Measurements from ENCODE around the gene ASB18.

Gene ASB18

DNA sequence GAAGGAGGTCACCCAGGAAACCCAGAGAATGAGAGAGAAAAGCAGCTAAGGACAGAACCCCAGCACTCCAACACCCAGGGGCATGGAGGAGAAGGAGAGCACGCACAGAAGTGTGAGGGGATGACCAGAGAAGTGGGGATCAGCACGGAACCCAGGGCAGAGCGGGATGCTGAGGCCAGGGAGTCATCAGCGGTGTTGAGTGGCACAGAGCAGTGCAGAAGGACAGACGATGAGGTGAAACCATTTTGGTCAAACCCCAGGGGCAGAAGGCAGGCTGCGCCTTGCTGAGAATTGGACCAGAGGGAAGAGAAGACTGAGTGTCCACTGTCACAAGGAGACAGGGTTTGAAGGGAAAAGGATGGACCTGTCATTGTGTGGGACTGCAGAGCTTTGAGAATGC lies 23.4 kb upstream of the ASB18 start:
- Histone ChIP-seq H3K36me3 (ENCODE audit: control insufficient read depth, low read length) (no peaks in the 10 kb centered on the region), H3K4me3 (ENCODE audit: low read length) (no peak overlapping the region), H3K9me3 (ENCODE audit: control insufficient read depth, insufficient read depth, low read length) (no peaks in the 10 kb centered on the region), H3K27me3 (ENCODE audit: control insufficient read depth, low read length) (no peaks in the 10 kb centered on the region), H4K20me1 (ENCODE audit: control insufficient read depth, insufficient read depth, low read depth, low read length) (no peaks in the 10 kb centered on the region), H3F3A (ENCODE audit: control insufficient read depth, insufficient read depth) (no peaks in the 10 kb centered on the region), H3K27ac (ENCODE audit: low read depth, low read length) (no peak overlapping the region), H3K79me2 (ENCODE audit: control insufficient read depth, low read length) (no peaks in the 10 kb centered on the region), H3K4me1 (ENCODE audit: control insufficient read depth, low read length) (no peaks in the 10 kb centered on the region), H3K9me2 (replicated peaks; ENCODE audit: control insufficient read depth, low read length) (no peaks in the 10 kb centered on the region), H3K4me2 (ENCODE audit: low read length) (no peak overlapping the region)
- TF ChIP-seq, protein P1, sequence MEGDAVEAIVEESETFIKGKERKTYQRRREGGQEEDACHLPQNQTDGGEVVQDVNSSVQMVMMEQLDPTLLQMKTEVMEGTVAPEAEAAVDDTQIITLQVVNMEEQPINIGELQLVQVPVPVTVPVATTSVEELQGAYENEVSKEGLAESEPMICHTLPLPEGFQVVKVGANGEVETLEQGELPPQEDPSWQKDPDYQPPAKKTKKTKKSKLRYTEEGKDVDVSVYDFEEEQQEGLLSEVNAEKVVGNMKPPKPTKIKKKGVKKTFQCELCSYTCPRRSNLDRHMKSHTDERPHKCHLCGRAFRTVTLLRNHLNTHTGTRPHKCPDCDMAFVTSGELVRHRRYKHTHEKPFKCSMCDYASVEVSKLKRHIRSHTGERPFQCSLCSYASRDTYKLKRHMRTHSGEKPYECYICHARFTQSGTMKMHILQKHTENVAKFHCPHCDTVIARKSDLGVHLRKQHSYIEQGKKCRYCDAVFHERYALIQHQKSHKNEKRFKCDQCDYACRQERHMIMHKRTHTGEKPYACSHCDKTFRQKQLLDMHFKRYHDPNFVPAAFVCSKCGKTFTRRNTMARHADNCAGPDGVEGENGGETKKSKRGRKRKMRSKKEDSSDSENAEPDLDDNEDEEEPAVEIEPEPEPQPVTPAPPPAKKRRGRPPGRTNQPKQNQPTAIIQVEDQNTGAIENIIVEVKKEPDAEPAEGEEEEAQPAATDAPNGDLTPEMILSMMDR (IDR thresholded peaks at IDR 0.05; ENCODE audit: low read depth, low read length, poor library complexity, severe bottlenecking) = no peak
- no peak for TF ChIP-seq EZH2phosphoT487 (IDR thresholded peaks at IDR 0.05; ENCODE audit: borderline replicate concordance, low read length)

DNA sequence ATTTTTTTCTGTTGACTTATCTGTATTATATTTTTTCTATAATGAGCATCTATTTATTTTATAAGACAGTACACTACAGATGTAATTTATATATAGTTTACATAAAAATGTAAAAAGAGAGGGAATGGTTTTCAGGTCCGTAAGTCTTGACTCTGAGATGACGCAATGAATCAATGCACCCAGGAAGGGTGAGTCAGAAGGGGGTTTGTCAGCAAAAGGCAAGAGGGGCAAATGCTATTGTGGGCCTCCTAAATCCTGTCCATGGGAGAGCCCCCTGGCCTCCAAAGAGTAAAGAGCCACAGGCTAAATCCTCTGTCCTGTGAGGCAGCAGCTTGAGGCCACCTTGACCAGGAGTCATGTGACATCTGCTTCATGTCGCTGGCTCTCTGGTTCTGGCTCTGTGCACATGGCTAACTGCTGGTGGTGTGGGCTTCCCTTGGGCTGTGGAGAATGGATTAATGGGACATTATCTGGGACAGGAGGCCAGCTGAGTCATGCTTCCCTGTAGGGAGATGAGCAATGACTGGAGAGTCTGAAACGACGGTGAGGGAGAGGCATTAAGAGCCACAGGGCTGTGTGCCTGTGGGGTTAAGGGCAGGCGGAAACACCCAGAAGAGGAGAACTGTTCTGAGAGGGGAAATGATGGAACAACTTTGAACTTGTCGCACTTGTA lies 22.8 kb upstream of the ASB18 start:
- Histone ChIP-seq H3K79me2 (ENCODE audit: control insufficient read depth, low read length) (no peaks in the 10 kb centered on the region), H3F3A (ENCODE audit: control insufficient read depth, insufficient read depth) (no peaks in the 10 kb centered on the region), H3K9me2 (replicated peaks; ENCODE audit: control insufficient read depth, low read length) (no peaks in the 10 kb centered on the region), H3K27ac (ENCODE audit: low read depth, low read length) (no peak overlapping the region), H4K20me1 (ENCODE audit: control insufficient read depth, insufficient read depth, low read depth, low read length) (no peaks in the 10 kb centered on the region), H3K9me3 (ENCODE audit: control insufficient read depth, insufficient read depth, low read length) (peaks cover 2% of the 10 kb centered on the region; the same call in 1 of the 2 replicates), H3K27me3 (ENCODE audit: control insufficient read depth, low read length) (no peaks in the 10 kb centered on the region), H3K4me2 (ENCODE audit: low read length) (no peak overlapping the region), H3K4me3 (ENCODE audit: low read length) (no peak overlapping the region), H3K36me3 (ENCODE audit: control insufficient read depth, low read length) (no peaks in the 10 kb centered on the region), H3K4me1 (ENCODE audit: control insufficient read depth, low read length) (no peaks in the 10 kb centered on the region)
- TF ChIP-seq, protein P1 (IDR thresholded peaks at IDR 0.05; ENCODE audit: low read depth, low read length, poor library complexity, severe bottlenecking) = no peak
- TF ChIP-seq EZH2phosphoT487 (IDR thresholded peaks at IDR 0.05; ENCODE audit: borderline replicate concordance, low read length) = no peak

DNA sequence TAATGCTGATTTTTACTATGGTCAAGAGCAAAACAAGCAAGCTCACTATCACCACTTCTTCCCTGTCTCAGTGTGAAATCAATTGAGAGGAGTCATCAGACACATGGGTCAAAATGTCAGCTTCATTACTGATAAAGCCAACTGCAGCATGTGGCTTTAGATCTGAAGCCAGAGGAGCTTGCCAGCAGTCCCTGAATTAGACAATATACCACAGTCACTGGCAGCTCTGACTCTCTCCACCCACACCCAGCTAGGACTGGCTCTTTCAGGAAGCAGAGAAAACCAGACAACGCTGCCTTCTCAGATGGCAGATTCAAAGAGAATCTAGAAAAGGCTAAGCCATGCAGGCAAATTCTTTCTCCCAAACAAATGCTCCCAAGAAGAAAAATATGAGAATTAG lies 20.0 kb upstream of the ASB18 start:
- H4K20me1 ChIP-seq (ENCODE audit: control insufficient read depth, insufficient read depth, low read depth, low read length) = no peaks in the 10 kb centered on the region
- TF ChIP-seq, protein P1 (IDR thresholded peaks at IDR 0.05; ENCODE audit: low read depth, low read length, poor library complexity, severe bottlenecking) = no peak
- no peak for TF ChIP-seq EZH2phosphoT487 (IDR thresholded peaks at IDR 0.05; ENCODE audit: borderline replicate concordance, low read length)
- no peaks in the 10 kb centered on the region for H3K79me2 ChIP-seq (ENCODE audit: control insufficient read depth, low read length)
- H3K4me2 ChIP-seq (ENCODE audit: low read length) = no peak overlapping the region
- no peak overlapping the region for H3K4me3 ChIP-seq (ENCODE audit: low read length)
- H3F3A ChIP-seq (ENCODE audit: control insufficient read depth, insufficient read depth) = no peaks in the 10 kb centered on the region
- no peaks in the 10 kb centered on the region for H3K36me3 ChIP-seq (ENCODE audit: control insufficient read depth, low read length)
- no peaks in the 10 kb centered on the region for H3K9me2 ChIP-seq (replicated peaks; ENCODE audit: control insufficient read depth, low read length)
- H3K27ac ChIP-seq (ENCODE audit: low read depth, low read length) = no peak overlapping the region
- H3K27me3 ChIP-seq (ENCODE audit: control insufficient read depth, low read length) = no peaks in the 10 kb centered on the region
- peaks cover 6% of the 10 kb centered on the region; the same call in 1 of the 2 replicates for H3K9me3 ChIP-seq (ENCODE audit: control insufficient read depth, insufficient read depth, low read length)
- no peaks in the 10 kb centered on the region for H3K4me1 ChIP-seq (ENCODE audit: control insufficient read depth, low read length)
